ENCODE data around the gene RNF224. TPM values are rescaled to one million over a fixed set of nuclear protein-coding genes. Genes with fewer than 3 reads are reported as not detected.

RNF224 gene
- polyA plus RNA-seq, 3 donors, result 7.9 to 15.2 (median 12.0) TPM

GRCh38 chr9:137190315-137190856 lies 36.9 kb upstream of the RNF224 start:
- DNase-seq (ENCODE audit: extremely low read depth in 1 of 11, low read depth in 9 of 11, low spot score in 4 of 11), result no peak

GRCh38 chr9:137191245-137191644 lies 36.1 kb upstream of the RNF224 start:
- no peak for DNase-seq (ENCODE audit: extremely low read depth in 1 of 11, low read depth in 9 of 11, low spot score in 4 of 11)

GRCh38 chr9:137191691-137192447 lies 35.4 kb upstream of the RNF224 start:
- DNase-seq (ENCODE audit: extremely low read depth in 1 of 11, low read depth in 9 of 11, low spot score in 4 of 11), result no peak

GRCh38 chr9:137192448-137192780 lies 34.9 kb upstream of the RNF224 start:
- no peak for DNase-seq (ENCODE audit: extremely low read depth in 1 of 11, low read depth in 9 of 11, low spot score in 4 of 11)

GRCh38 chr9:137192859-137193258 lies 34.4 kb upstream of the RNF224 start:
- no peak for DNase-seq (ENCODE audit: extremely low read depth in 1 of 11, low read depth in 9 of 11, low spot score in 4 of 11)

GRCh38 chr9:137193771-137194170 lies 33.5 kb upstream of the RNF224 start:
- DNase-seq (ENCODE audit: extremely low read depth in 1 of 11, low read depth in 9 of 11, low spot score in 4 of 11), result no peak

GRCh38 chr9:137194388-137194787 lies 32.9 kb upstream of the RNF224 start:
- no peak for DNase-seq (ENCODE audit: extremely low read depth in 1 of 11, low read depth in 9 of 11, low spot score in 4 of 11)

GRCh38 chr9:137194909-137195308 lies 32.4 kb upstream of the RNF224 start:
- DNase-seq (ENCODE audit: extremely low read depth in 1 of 11, low read depth in 9 of 11, low spot score in 4 of 11), result no peak

GRCh38 chr9:137195525-137196220 lies 31.6 kb upstream of the RNF224 start:
- no peak for DNase-seq (ENCODE audit: extremely low read depth in 1 of 11, low read depth in 9 of 11, low spot score in 4 of 11)

GRCh38 chr9:137198051-137198901 lies 29.0 kb upstream of the RNF224 start:
- DNase-seq (ENCODE audit: extremely low read depth in 1 of 11, low read depth in 9 of 11, low spot score in 4 of 11), result no peak

- DNase-seq (ENCODE audit: extremely low read depth in 1 of 11, low read depth in 9 of 11, low spot score in 4 of 11), result no peak
Measured at GRCh38 chr9:137198902-137199283, 28.4 kb upstream of the RNF224 start.

- DNase-seq (ENCODE audit: extremely low read depth in 1 of 11, low read depth in 9 of 11, low spot score in 4 of 11), result no peak
Measured at GRCh38 chr9:137199411-137200121, 27.7 kb upstream of the RNF224 start.

GRCh38 chr9:137200311-137201204 lies 26.7 kb upstream of the RNF224 start, which contains the start of gene TPRN:
TPRN (minus strand) TSS chr9:137200741; CDS start chr9:137200711, 30 bp downstream.
- peak; percentile 94 to 99 (median 98) for DNase-seq (ENCODE audit: extremely low read depth in 1 of 11, low read depth in 9 of 11, low spot score in 4 of 11)

GRCh38 chr9:137201205-137201868 lies 26.0 kb upstream of the RNF224 start:
- no peak for DNase-seq (ENCODE audit: extremely low read depth in 1 of 11, low read depth in 9 of 11, low spot score in 4 of 11)

GRCh38 chr9:137202966-137203365 lies 24.3 kb upstream of the RNF224 start:
- no peak for DNase-seq (ENCODE audit: extremely low read depth in 1 of 11, low read depth in 9 of 11, low spot score in 4 of 11)

GRCh38 chr9:137204731-137205125 lies 22.6 kb upstream of the RNF224 start:
- no peak for DNase-seq (ENCODE audit: extremely low read depth in 1 of 11, low read depth in 9 of 11, low spot score in 4 of 11)
